K562 (cell line): Measurements from ENCODE around the gene CCNY. TPM values are rescaled to one million over a fixed set of nuclear protein-coding genes. Genes with fewer than 3 reads are reported as not detected.

Experiments used
- ATAC-seq: fragments of 200-7000 bp; cut with Tn5 transposase; 3 replicates; pipeline ENCODE4 v1.9.1; 2020; ENCODE audit warnings: moderate library complexity
- BruUV-seq: library from RNA; stranded (reverse); fragments of 400-500 nt; replicated peaks from 2 replicates; lab custom pipeline; 2021; lab: Mats Ljungman, UMichigan
- CTCF ChIA-PET: fragments of 300-600 bp; formaldehyde crosslinking; extraction: SDS; loops from one replicate; lab custom pipeline; 2021; ENCODE audit warnings: low intra/inter-chr PET ratio; lab: Yijun Ruan, JAX
- POLR2A ChIA-PET: fragments of 300-600, 350-650 bp; sonication (Branson Sonifier 250); formaldehyde crosslinking; extraction: SDS; loops from one replicate; lab custom pipeline; 2021; ENCODE audit warnings: antibody characterized with exemption, inconsistent platforms; lab: Yijun Ruan, JAX
- DNase-seq, 4 experiments: peaks; one replicate each; pipeline versions ENCODE4 v3.0.0 to v3.0.0-alpha.2; 2011 to 2018; ENCODE audit warnings: low spot score in 3 of 4, mixed read lengths in 3 of 4; ENCODE audit errors: extremely low read depth in 1 of 4
- FAIRE-seq: peaks from 2 replicates; lab custom pipeline; 2011; peaks lifted over from hg19 to GRCh38; lab: Jason Lieb, UNC
- H2AFZ ChIP-seq: 2 replicates; pipeline ENCODE4 v1.6.0; 2011; ENCODE audit warnings: low read depth, low read length, control low read depth, inconsistent platforms
- H3K27ac ChIP-seq: fragments of 200-600 bp; 3 replicates; pipeline ENCODE4 v1.8.0; 2011; ENCODE audit warnings: low read depth, mild to moderate bottlenecking, control low read depth, inconsistent platforms, low read length, moderate library complexity, mixed read lengths; ENCODE audit errors: extremely low read depth
- H3K27me3 ChIP-seq, 2 experiments: fragments of 300-600 bp in 1 of 2; 2 replicates in 1 of 2; 3 replicates in 1 of 2; pipeline versions ENCODE4 v1.6.0 to v1.8.0; 2011; ENCODE audit warnings: inconsistent platforms in 2 of 2, low read length in 2 of 2, mild to moderate bottlenecking in 1 of 2, mixed read lengths in 1 of 2, moderate library complexity in 1 of 2; ENCODE audit not compliant: control insufficient read depth in 2 of 2, insufficient read depth in 2 of 2
- H3K36me3 ChIP-seq: fragments of 300-600 bp; 3 replicates; pipeline ENCODE4 v1.8.0; 2011; ENCODE audit warnings: mild to moderate bottlenecking, low read length, inconsistent platforms; ENCODE audit not compliant: control insufficient read depth, insufficient read depth
- H3K4me1 ChIP-seq, 2 experiments: fragments of 200-600 bp in 1 of 2; replicated peaks in 1 of 2; 2 replicates in 1 of 2; 3 replicates in 1 of 2; pipeline versions ENCODE4 v1.5.1 to v1.8.0; 2011; ENCODE audit warnings: inconsistent platforms in 2 of 2, low read length in 2 of 2, mild to moderate bottlenecking in 1 of 2, mixed read lengths in 1 of 2, moderate library complexity in 1 of 2; ENCODE audit not compliant: control insufficient read depth in 2 of 2, insufficient read depth in 2 of 2
- H3K4me2 ChIP-seq: 2 replicates; pipeline ENCODE4 v1.6.1; 2011; ENCODE audit warnings: low read length, control low read depth, inconsistent platforms, mixed read lengths; ENCODE audit not compliant: insufficient read depth
- H3K4me3 ChIP-seq: fragments of 200-600 bp; sonication (generic), shearing (Covaris generic); 2 replicates; pipeline ENCODE4 v1.5.1; 2016; ENCODE audit warnings: control low read depth, inconsistent platforms
- H3K79me2 ChIP-seq: fragments of 200-600 bp; 3 replicates; pipeline ENCODE4 v1.8.0; 2011; ENCODE audit warnings: low read length, inconsistent platforms; ENCODE audit not compliant: control insufficient read depth, insufficient read depth
- H3K9ac ChIP-seq, 2 experiments: 2 replicates each; pipeline versions ENCODE4 v1.6.0 to v1.6.1; 2011; ENCODE audit warnings: low read depth in 2 of 2, low read length in 2 of 2, control low read depth in 1 of 2, inconsistent platforms in 1 of 2, mild to moderate bottlenecking in 1 of 2, mixed read lengths in 1 of 2; ENCODE audit not compliant: insufficient read depth in 1 of 2
- H3K9me1 ChIP-seq: one replicate; pipeline ENCODE4 v1.6.0; 2011; ENCODE audit warnings: inconsistent platforms, mild to moderate bottlenecking, low read length, moderate library complexity; ENCODE audit not compliant: control insufficient read depth, insufficient read depth
- H3K9me3 ChIP-seq: replicated peaks from 2 replicates; pipeline ENCODE4 v1.5.1; 2011; ENCODE audit warnings: low read depth, low read length, inconsistent platforms; ENCODE audit not compliant: control insufficient read depth, insufficient read depth
- H4K20me1 ChIP-seq: replicated peaks from 2 replicates; pipeline ENCODE4 v1.6.1; 2011; ENCODE audit warnings: low read length, inconsistent platforms, mixed read lengths; ENCODE audit not compliant: control insufficient read depth, insufficient read depth
- MEF2D ChIP-seq: conservative IDR thresholded peaks from 2 replicates; pipeline ENCODE4 v1.6.1; 2016; ENCODE audit warnings: low read depth, missing genetic modification characterization, missing compliant biosample characterization
- MTF1 ChIP-seq: fragments of 250-450 bp; sonication (Bioruptor Pico); IDR thresholded peaks from 2 replicates; pipeline ENCODE4 v1.9.0; 2021; ENCODE audit warnings: moderate library complexity, mild to moderate bottlenecking, inconsistent platforms, borderline replicate concordance
- ZBED1 ChIP-seq: IDR thresholded peaks from 2 replicates; pipeline ENCODE4 v1.6.1; 2014
- WGBS: fragments of 100-300 bp; shearing (Covaris generic); methylation state at CpG from one replicate; pipeline ENCODE4 v1.1.6; 2016; ENCODE audit warnings: low coverage, mixed read lengths; ENCODE audit not compliant: insufficient coverage; ENCODE audit errors: missing lambda C conversion rate; 5-methylcytosine and 5-hydroxymethylcytosine counted together
- in situ Hi-C: fragments of 300-500 bp; cut with MboI; formaldehyde crosslinking; loops from 4 replicates; pipeline ENCODE4 v1.15.0; 2018; ENCODE audit warnings: inconsistent platforms, mixed read lengths
- intact Hi-C: fragments of 100-400 bp; cut with micrococcal nuclease; formaldehyde crosslinking; loops from 2 replicates; pipeline ENCODE4 v1.14.2; 2022
- polyA plus RNA-seq, 8 experiments: library from polyadenylated mRNA; depleted of rRNA in 4 of 8; stranded (reverse) in 5 of 8; unstranded in 3 of 8; fragments of >200 nt; fragmentation: Nextera tagmentation in 2 of 8; fragmentation: Illumina TruSeq in 1 of 8; extraction: Ambion mirVana in 2 of 8; extraction: Trizol in 1 of 8; gene quantifications; 2 replicates each; pipeline versions ENCODE4 v1.2.1 to v1.2.3, GENCODE V29; 2011 to 2014; ENCODE audit warnings: inconsistent platforms in 1 of 8, missing spikeins in 1 of 8
- total RNA-seq, 7 experiments: library from RNA; depleted of rRNA in 6 of 7; stranded (reverse); fragments of >200 nt in 6 of 7; fragmentation: Illumina TruSeq in 2 of 7; extraction: Trizol in 2 of 7; gene quantifications; 2 replicates each; pipeline versions ENCODE4 v1.2.1 to v1.2.3, GENCODE V29; 2011 to 2021; ENCODE audit warnings: low replicate concordance in 1 of 7

Gene CCNY
- total and polyA plus RNA-seq, 9 of the 15 experiments (the other 6 are each of a cell fraction or from before 2014, with no cell fraction given) = 8.4 to 109 (median 38.6) TPM

- no peak overlapping the region for H3K27ac ChIP-seq
- BruUV-seq = no TSS peak
- ATAC-seq (no peak), DNase-seq (no peak), FAIRE-seq (no peak)
- no peak overlapping the region for H3K4me3 ChIP-seq
- no peak overlapping the region for H3K4me2 ChIP-seq
- CTCF ChIA-PET = no interaction called here
- in situ Hi-C loops = no loop called here
- WGBS = 83% methylated on average over 2 of the region's 2 CpGs
- no peaks in the 10 kb centered on the region; the same call in 2 of the 3 replicates for H3K36me3 ChIP-seq
- no peak overlapping the region for H3K9ac ChIP-seq
- peaks cover 96% of the 10 kb centered on the region for H3K79me2 ChIP-seq
- peaks cover 45% of the 10 kb centered on the region for H4K20me1 ChIP-seq
- no peaks in the 10 kb centered on the region for H3K27me3 ChIP-seq
- no peak for TF ChIP-seq MTF1
- H2AFZ ChIP-seq = no peak overlapping the region
- POLR2A ChIA-PET = interaction anchor here (0.9 to 1.1 kb wide), 2 partner anchors 9 to 12 kb away, joined by 3 to 4 read pairs; no protein-coding TSS in a partner anchor
- intact Hi-C loops = no loop called here
- peaks cover 3% of the 10 kb centered on the region for H3K9me1 ChIP-seq
- H3K4me1 ChIP-seq = peaks cover 19 to 41% of the 10 kb centered on the region in 2 experiments; a peak in 4 of 5 replicates
- H3K9me3 ChIP-seq = no peaks in the 10 kb centered on the region
Measured at GRCh38 chr10:35459449-35459847, 123.1 kb downstream of the CCNY start.

- ChIA-PET POLR2A (interaction anchor here (1.0 kb wide), 1 partner anchor 11 kb away, joined by 3 read pairs; no protein-coding TSS in a partner anchor), CTCF (no interaction called here)
- Histone ChIP-seq H3K4me3 (no peak overlapping the region), H3K79me2 (peaks cover 98% of the 10 kb centered on the region), H4K20me1 (peaks cover 58% of the 10 kb centered on the region), H2AFZ (no peak overlapping the region), H3K4me1 (peaks cover 24 to 56% of the 10 kb centered on the region in 2 experiments), H3K9me3 (no peaks in the 10 kb centered on the region), H3K4me2 (no peak overlapping the region), H3K36me3 (no peaks in the 10 kb centered on the region; the same call in 2 of the 3 replicates), H3K27me3 (no peaks in the 10 kb centered on the region), H3K9ac (no peak overlapping the region), H3K27ac (no peak overlapping the region), H3K9me1 (peaks cover 3% of the 10 kb centered on the region)
- BruUV-seq = no TSS peak
- intact Hi-C loops (no loop called here), in situ Hi-C loops (no loop called here)
- FAIRE-seq (no peak), DNase-seq (no peak), ATAC-seq (no peak)
- TF ChIP-seq ZBED1 = no peak
- TF ChIP-seq MEF2D = peak; percentile 68; the same call in 1 of the 2 replicates
- WGBS = 45% methylated on average over 2 of the region's 2 CpGs
Measured at GRCh38 chr10:35460852-35461460, 124.6 kb downstream of the CCNY start.
